WTC11 (cell line): ENCODE measurements around the gene OR51B2. TPM values are rescaled to one million over a fixed set of nuclear protein-coding genes. Genes with fewer than 3 reads are reported as not detected.

ENCODE experiments used
- ATAC-seq: fragments of 200-7000 bp; cut with Tn5 transposase; 2 replicates; pipeline ENCODE4 v1.10.0; 2021; ENCODE audit warnings: mild to moderate bottlenecking, moderate library complexity
- CTCF ChIA-PET: fragments of 300-600 bp; sonication (Branson Sonifier 250); formaldehyde crosslinking; loops from one replicate; lab custom pipeline; 2021; ENCODE audit warnings: antibody characterized with exemption; lab: Charles Lee
- POLR2A ChIA-PET: fragments of 350-600 bp; sonication (Branson Sonifier 250); formaldehyde crosslinking; loops from one replicate; lab custom pipeline; 2021; ENCODE audit warnings: antibody characterized with exemption; lab: Charles Lee
- DNase-seq: peaks from one replicate; pipeline ENCODE4 v3.0.0; 2021; ENCODE audit warnings: low spot score
- H3K27ac Mint-ChIP-seq: 2 replicates; pipeline ENCODE4 v1.8.0; 2021; ENCODE audit warnings: mixed read lengths
- H3K27me3 Mint-ChIP-seq: 2 replicates; pipeline ENCODE4 v1.8.0; 2021; ENCODE audit warnings: low read depth, mild to moderate bottlenecking, moderate library complexity, mixed read lengths
- H3K36me3 Mint-ChIP-seq: 2 replicates; pipeline ENCODE4 v1.8.0; 2021; ENCODE audit warnings: mixed read lengths
- H3K4me1 Mint-ChIP-seq: 2 replicates; pipeline ENCODE4 v1.8.0; 2022; ENCODE audit warnings: mixed read lengths
- H3K4me3 Mint-ChIP-seq: 2 replicates; pipeline ENCODE4 v1.8.0; 2021; ENCODE audit warnings: mild to moderate bottlenecking, moderate library complexity, mixed read lengths
- H3K9me3 Mint-ChIP-seq: 2 replicates; pipeline ENCODE4 v1.8.0; 2021; ENCODE audit warnings: mixed read lengths
- ATF6 ChIP-seq: sonication (generic); formaldehyde crosslinking; IDR thresholded peaks from 2 replicates; pipeline ENCODE4 v1.8.1; 2023; ENCODE audit warnings: mild to moderate bottlenecking, missing genetic modification reagents
- CDX4 ChIP-seq: fragments of 250-450 bp; sonication (Bioruptor Pico); IDR thresholded peaks from 2 replicates; pipeline ENCODE4 v1.9.0; 2021; ENCODE audit warnings: moderate library complexity, mild to moderate bottlenecking, inconsistent platforms, borderline replicate concordance
- CREB1 ChIP-seq: sonication (generic); formaldehyde crosslinking; IDR thresholded peaks from 2 replicates; pipeline ENCODE4 v1.8.0; 2023; ENCODE audit warnings: mild to moderate bottlenecking, missing genetic modification reagents
- ELF4 ChIP-seq: sonication (generic); formaldehyde crosslinking; IDR thresholded peaks from 2 replicates; pipeline ENCODE4 v1.8.1; 2022; ENCODE audit warnings: low read depth, mild to moderate bottlenecking, moderate library complexity, missing genetic modification reagents
- IRF1 ChIP-seq: sonication (generic); formaldehyde crosslinking; IDR thresholded peaks from 2 replicates; pipeline ENCODE4 v1.8.0; 2023; ENCODE audit warnings: missing genetic modification reagents
- JUN ChIP-seq: sonication (generic); formaldehyde crosslinking; IDR thresholded peaks from 2 replicates; pipeline ENCODE4 v1.8.0; 2023; ENCODE audit warnings: mild to moderate bottlenecking, missing genetic modification reagents
- KAT7 ChIP-seq: sonication (generic); formaldehyde crosslinking; IDR thresholded peaks from 2 replicates; pipeline ENCODE4 v1.8.1; 2023; ENCODE audit warnings: missing genetic modification reagents, mild to moderate bottlenecking, borderline replicate concordance
- NFATC4 ChIP-seq: fragments of 250-450 bp; sonication (Bioruptor Pico); IDR thresholded peaks from 2 replicates; pipeline ENCODE4 v1.9.0; 2021; ENCODE audit warnings: mild to moderate bottlenecking
- NFE2L1 ChIP-seq: sonication (generic); formaldehyde crosslinking; IDR thresholded peaks from 2 replicates; pipeline ENCODE4 v1.8.1; 2023; ENCODE audit warnings: missing genetic modification reagents
- NR2C2 ChIP-seq: sonication (generic); formaldehyde crosslinking; IDR thresholded peaks from 2 replicates; pipeline ENCODE4 v1.8.0; 2022; ENCODE audit warnings: mild to moderate bottlenecking, missing genetic modification reagents
- PRRX2 ChIP-seq: fragments of 250-450 bp; sonication (Bioruptor Pico); IDR thresholded peaks from 2 replicates; pipeline ENCODE4 v1.8.0; 2021; ENCODE audit warnings: mild to moderate bottlenecking
- SMAD3 ChIP-seq: sonication (generic); formaldehyde crosslinking; IDR thresholded peaks from 2 replicates; pipeline ENCODE4 v1.8.0; 2022; ENCODE audit warnings: missing genetic modification reagents, mild to moderate bottlenecking, borderline replicate concordance
- SMAD4 ChIP-seq: sonication (generic); formaldehyde crosslinking; IDR thresholded peaks from 2 replicates; pipeline ENCODE4 v1.8.0; 2022; ENCODE audit warnings: mild to moderate bottlenecking, missing genetic modification reagents
- TEAD4 ChIP-seq: sonication (generic); formaldehyde crosslinking; IDR thresholded peaks from 2 replicates; pipeline ENCODE4 v1.8.0; 2022; ENCODE audit warnings: mild to moderate bottlenecking, missing genetic modification reagents
- TP53 ChIP-seq: sonication (generic); formaldehyde crosslinking; IDR thresholded peaks from 2 replicates; pipeline ENCODE4 v1.8.1; 2023; ENCODE audit warnings: mild to moderate bottlenecking, missing genetic modification reagents
- ZBTB21 ChIP-seq: sonication (generic); formaldehyde crosslinking; IDR thresholded peaks from 2 replicates; pipeline ENCODE4 v1.8.1; 2023; ENCODE audit warnings: mild to moderate bottlenecking, missing genetic modification reagents, borderline replicate concordance
- ZNF121 ChIP-seq: sonication (generic); formaldehyde crosslinking; IDR thresholded peaks from 2 replicates; pipeline ENCODE4 v1.8.0; 2023; ENCODE audit warnings: missing genetic modification reagents
- ZNF396 ChIP-seq: fragments of 250-450 bp; sonication (Bioruptor Pico); IDR thresholded peaks from 2 replicates; pipeline ENCODE4 v1.8.0; 2021; ENCODE audit warnings: mild to moderate bottlenecking, moderate library complexity, borderline replicate concordance
- ZNF423 ChIP-seq: fragments of 250-450 bp; sonication (Bioruptor Pico); IDR thresholded peaks from 2 replicates; pipeline ENCODE4 v2.1.2; 2022; ENCODE audit warnings: mild to moderate bottlenecking, moderate library complexity
- ZNF532 ChIP-seq: fragments of 250-450 bp; sonication (Bioruptor Pico); IDR thresholded peaks from 2 replicates; pipeline ENCODE4 v1.9.0; 2021; ENCODE audit warnings: mild to moderate bottlenecking, borderline replicate concordance
- total RNA-seq: library from RNA; stranded (reverse); gene quantifications from 3 replicates; pipeline ENCODE4 v1.2.3, GENCODE V29; 2021
- TF ChIP-seq, protein P1 (sequence below): sonication (generic); formaldehyde crosslinking; IDR thresholded peaks from 2 replicates; pipeline ENCODE4 v1.8.1; 2023; ENCODE audit warnings: mild to moderate bottlenecking, missing genetic modification reagents, moderate library complexity
- TF ChIP-seq, protein P2 (sequence below): sonication (generic); formaldehyde crosslinking; IDR thresholded peaks from 2 replicates; pipeline ENCODE4 v1.8.1; 2023; ENCODE audit warnings: mild to moderate bottlenecking, moderate library complexity, missing genetic modification reagents

OR51B2 gene
- total RNA-seq, 1 experiment from 2014 or later, result not detected

DNA sequence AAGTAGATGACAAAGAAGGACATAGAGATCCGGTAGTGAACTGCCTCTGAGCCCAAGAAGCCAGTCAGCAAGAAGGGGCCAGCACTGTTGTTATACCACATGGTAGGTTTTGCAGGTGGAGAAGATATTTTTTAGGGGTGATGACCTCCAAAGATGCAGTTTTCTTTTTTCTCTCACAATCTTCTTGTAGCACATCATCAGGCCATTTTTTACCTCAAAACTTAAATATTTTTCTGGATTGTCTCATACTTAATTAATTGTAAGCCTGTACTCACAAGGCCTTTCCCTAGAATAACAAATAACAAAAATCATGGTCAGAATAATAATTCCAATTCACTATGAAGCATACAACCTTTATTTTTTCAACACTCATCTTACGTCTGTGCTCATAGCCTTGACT, 22.3 kb downstream of the OR51B2 start, which contains the start of gene OR51B4:
Gene OR51B4 (minus strand): TSS at position 101 of the 400 bp plus-strand sequence. CDS start 0 bp downstream, at position 101.
- Mint-ChIP-seq H3K27ac (no peak within 1 kb of the TSS), H3K36me3 (no peaks in the 10 kb centered on the region), H3K27me3 (no peaks in the 10 kb centered on the region), H3K4me3 (no peak within 1 kb of the TSS), H3K9me3 (no peaks in the 10 kb centered on the region), H3K4me1 (no peaks in the 10 kb centered on the region)
- ChIA-PET CTCF (no interaction called here), POLR2A (no interaction called here)
- TF ChIP-seq CDX4 (CRISPR knock-in tag) (no peak), NFATC4 (CRISPR knock-in tag) (no peak), TEAD4 (CRISPR knock-in tag) (no peak), IRF1 (CRISPR knock-in tag) (no peak), NFE2L1 (CRISPR knock-in tag) (no peak), ELF4 (no peak), ATF6 (no peak), NR2C2 (CRISPR knock-in tag) (no peak), ZNF396 (CRISPR knock-in tag) (no peak), JUN (no peak), ZNF423 (CRISPR knock-in tag) (no peak)
- TF ChIP-seq, protein P1, sequence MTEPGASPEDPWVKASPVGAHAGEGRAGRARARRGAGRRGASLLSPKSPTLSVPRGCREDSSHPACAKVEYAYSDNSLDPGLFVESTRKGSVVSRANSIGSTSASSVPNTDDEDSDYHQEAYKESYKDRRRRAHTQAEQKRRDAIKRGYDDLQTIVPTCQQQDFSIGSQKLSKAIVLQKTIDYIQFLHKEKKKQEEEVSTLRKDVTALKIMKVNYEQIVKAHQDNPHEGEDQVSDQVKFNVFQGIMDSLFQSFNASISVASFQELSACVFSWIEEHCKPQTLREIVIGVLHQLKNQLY (CRISPR knock-in tag), result no peak
- DNase-seq (no peak), ATAC-seq (no peak)

DNA sequence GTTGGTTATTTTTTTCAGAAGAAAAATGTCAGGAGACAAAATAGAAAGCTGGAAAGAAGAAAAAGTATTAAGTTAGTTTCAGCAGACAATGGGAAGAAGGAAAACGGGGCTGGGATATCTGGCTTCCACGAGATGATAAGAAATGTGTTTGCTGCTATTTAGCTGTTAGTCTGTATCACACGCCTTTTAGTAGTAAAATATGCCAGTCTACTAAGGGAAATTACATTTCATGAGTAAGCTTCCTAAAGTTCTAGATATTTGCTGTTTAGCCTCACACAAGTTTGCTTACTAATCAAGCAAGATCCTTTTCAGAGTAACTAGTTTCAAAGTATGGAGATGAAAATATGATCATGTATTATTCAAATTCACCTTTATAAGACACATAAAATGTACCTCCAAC, 23.8 kb downstream of the OR51B2 start:
- Mint-ChIP-seq H3K9me3 (no peaks in the 10 kb centered on the region), H3K27me3 (no peaks in the 10 kb centered on the region), H3K27ac (no peak overlapping the region), H3K4me1 (no peaks in the 10 kb centered on the region), H3K36me3 (no peaks in the 10 kb centered on the region), H3K4me3 (no peak overlapping the region)
- DNase-seq, result no peak
- ATAC-seq, result no peak
- ChIA-PET POLR2A (no interaction called here), CTCF (interaction anchor here (1.5 kb wide), 1 partner anchor 9 kb away, joined by 3 read pairs; no protein-coding TSS in a partner anchor)
- TF ChIP-seq PRRX2 (CRISPR knock-in tag) (no peak), ATF6 (no peak), SMAD3 (CRISPR knock-in tag) (no peak), ZNF121 (CRISPR knock-in tag) (no peak), TP53 (CRISPR knock-in tag) (no peak), ZNF532 (no peak), IRF1 (CRISPR knock-in tag) (no peak), CREB1 (CRISPR knock-in tag) (no peak), SMAD4 (no peak), ZBTB21 (CRISPR knock-in tag) (no peak), KAT7 (CRISPR knock-in tag) (no peak)
- TF ChIP-seq, protein P1 (CRISPR knock-in tag), result no peak
- TF ChIP-seq, protein P2, sequence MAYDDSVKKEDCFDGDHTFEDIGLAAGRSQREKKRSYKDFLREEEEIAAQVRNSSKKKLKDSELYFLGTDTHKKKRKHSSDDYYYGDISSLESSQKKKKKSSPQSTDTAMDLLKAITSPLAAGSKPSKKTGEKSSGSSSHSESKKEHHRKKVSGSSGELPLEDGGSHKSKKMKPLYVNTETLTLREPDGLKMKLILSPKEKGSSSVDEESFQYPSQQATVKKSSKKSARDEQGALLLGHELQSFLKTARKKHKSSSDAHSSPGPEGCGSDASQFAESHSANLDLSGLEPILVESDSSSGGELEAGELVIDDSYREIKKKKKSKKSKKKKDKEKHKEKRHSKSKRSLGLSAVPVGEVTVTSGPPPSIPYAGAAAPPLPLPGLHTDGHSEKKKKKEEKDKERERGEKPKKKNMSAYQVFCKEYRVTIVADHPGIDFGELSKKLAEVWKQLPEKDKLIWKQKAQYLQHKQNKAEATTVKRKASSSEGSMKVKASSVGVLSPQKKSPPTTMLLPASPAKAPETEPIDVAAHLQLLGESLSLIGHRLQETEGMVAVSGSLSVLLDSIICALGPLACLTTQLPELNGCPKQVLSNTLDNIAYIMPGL (CRISPR knock-in tag), result no peak
